ENCODE data around the gene RAB11FIP2.

Gene RAB11FIP2

GRCh38 chr10:117980216-117980615 is 66.5 kb downstream of the RAB11FIP2 start:
- DNase-seq, result no peak

GRCh38 chr10:117972168-117972837 is 74.4 kb downstream of the RAB11FIP2 start:
- DNase-seq, result no peak

GRCh38 chr10:117970962-117971361 is 75.8 kb downstream of the RAB11FIP2 start:
- DNase-seq, result no peak

DNA sequence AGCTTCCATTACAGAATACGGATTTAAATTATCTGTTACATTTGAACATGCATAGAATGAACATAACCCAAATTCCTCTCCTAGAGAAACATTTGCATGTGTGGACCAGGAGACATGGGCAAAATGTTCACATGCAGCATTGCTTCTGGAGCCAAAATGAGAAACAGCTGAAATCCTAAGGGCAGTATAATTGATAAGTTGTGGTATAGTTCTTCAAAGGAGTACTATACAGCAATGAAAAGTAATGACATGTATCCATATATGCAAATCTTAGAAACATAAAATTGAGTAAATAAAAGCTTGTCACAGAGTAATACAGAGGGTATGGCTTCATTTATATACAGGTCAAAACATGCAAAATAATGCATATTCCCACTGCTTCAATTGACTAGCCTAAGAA is 77.1 kb downstream of the RAB11FIP2 start:
- DNase-seq, result no peak

DNA sequence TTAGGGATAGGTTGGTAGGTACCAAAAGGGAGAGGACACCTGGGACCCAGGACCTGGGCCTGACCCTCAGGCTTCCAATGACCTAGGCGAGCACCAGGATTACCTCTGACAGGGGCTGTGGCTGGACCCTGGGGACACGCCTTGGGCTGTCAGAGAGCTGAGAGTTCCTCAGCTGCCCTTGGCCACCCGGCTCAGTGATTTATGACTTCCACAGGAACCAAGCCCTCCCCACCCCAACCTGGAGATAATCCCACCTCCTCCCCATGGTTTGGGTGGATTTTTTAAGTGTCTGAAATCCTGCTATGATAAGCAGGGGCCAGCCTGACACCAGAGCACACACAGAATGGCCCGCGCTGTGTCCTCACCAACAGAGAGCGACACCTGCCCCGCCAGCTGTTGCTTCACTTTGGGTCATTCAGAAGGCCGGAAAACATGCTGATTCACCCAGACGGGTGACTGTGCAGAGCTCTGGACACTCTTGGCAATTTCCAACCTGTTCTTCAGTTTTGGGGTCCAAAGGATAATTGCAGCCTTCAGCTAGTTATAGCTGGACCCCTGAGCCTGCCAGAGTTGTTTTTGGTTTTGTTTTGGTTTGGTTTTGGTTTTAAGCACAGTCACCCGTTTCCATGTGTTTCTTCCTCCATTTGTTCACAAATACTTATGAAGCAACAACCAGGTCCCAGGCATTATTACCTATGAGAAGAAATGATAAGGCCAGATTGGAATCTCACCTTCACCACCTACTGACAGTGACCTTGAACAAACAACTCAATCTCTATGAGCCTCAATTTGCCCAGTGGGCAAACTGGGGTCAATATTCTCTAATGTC is 78.2 kb downstream of the RAB11FIP2 start:
- DNase-seq, result no peak

DNA sequence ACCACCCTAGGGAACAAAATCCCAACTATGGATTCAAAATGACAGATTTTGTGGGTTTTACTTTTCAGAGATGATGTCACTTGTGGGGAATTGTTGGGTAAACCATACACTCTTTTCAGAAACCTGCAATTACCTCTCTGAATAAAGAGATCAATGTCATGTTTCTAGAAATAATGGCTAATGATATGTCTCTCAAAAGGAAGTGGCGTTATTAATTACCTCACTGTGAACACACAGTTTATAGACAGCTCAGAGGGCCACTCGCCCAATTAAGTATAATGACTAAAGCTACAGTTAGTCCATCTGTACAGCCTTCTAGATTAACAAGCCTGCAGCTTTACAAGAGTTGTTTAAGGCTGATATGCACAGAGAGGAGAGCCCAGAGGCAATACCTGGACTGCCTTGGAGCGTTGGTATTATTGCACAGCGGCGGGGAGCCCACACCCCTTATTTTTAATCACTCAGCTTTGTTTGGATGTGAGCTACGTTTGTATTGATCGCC is 79.5 kb downstream of the RAB11FIP2 start:
- no peak for DNase-seq

GRCh38 chr10:117965984-117966383 is 80.8 kb downstream of the RAB11FIP2 start:
- no peak for DNase-seq

DNA sequence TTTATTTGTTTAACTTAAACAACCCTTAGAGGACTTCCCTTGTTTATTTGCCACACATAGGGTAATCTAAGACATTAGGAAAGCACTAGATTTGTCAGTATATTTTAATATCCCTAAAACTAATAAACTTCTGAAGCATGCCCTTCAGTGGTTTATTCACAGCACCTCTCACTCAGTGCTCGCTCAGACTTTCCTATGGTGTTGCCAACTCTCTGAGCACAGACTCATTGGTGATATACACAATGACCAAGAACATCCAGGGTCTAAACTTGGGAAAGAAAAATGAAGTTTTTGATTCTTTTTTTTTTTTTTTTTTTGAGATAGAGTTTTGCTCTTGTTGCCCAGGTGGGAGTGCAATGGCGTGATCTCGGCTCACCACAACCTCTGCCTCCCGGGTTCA is 82.2 kb downstream of the RAB11FIP2 start:
- DNase-seq, result no peak

- no peak for DNase-seq
These were observed 86.3 kb downstream of the RAB11FIP2 start for GRCh38 chr10:117960345-117960935.

DNA sequence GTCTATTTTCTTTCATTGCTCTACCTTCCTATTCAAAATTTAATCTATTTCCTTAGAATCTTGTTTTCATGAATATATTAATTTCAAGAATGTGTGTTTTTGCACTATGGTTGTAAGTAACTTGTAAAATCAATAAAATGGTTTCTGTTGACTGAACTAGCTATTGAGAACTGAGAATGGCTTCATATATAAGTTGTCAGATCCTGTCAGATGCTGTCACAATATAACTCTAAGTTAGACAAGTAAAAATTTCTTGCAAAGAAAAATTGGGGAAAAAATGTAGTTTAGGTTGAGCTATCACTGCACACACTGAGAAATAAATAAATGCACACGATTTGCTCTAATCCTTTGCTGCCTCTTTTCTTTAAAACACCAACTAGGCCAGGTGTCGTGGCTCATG is 89.8 kb downstream of the RAB11FIP2 start:
- no peak for DNase-seq

GRCh38 chr10:117955176-117955575 is 91.6 kb downstream of the RAB11FIP2 start:
- no peak for DNase-seq

Measured in T1000 (cell line).